HepG2 (cell line): ENCODE results near the gene DAZAP1. TPM values are rescaled to one million over a fixed set of nuclear protein-coding genes. Genes with fewer than 3 reads are reported as not detected.

ENCODE experiments used
- AHDC1 ChIP-seq: sonication (generic); formaldehyde crosslinking; IDR thresholded peaks from 2 replicates; pipeline ENCODE4 v1.5.1; 2020; ENCODE audit warnings: mild to moderate bottlenecking, missing genetic modification reagents, borderline replicate concordance
- ARHGAP35 ChIP-seq: sonication (generic); formaldehyde crosslinking; IDR thresholded peaks from 2 replicates; pipeline ENCODE4 v1.9.0; 2022; ENCODE audit warnings: mild to moderate bottlenecking, inconsistent platforms, moderate library complexity, missing genetic modification reagents, borderline replicate concordance
- ARNT2 ChIP-seq: sonication (generic); formaldehyde crosslinking; IDR thresholded peaks from 2 replicates; pipeline ENCODE4 v1.8.0; 2022; ENCODE audit warnings: mild to moderate bottlenecking, low read depth, missing genetic modification reagents, moderate library complexity
- ATRX ChIP-seq: sonication (generic); formaldehyde crosslinking; IDR thresholded peaks from 2 replicates; pipeline ENCODE4 v1.4.0; 2020; ENCODE audit warnings: missing genetic modification reagents, borderline replicate concordance
- CBX2 ChIP-seq, 2 experiments: fragments of 200-600 bp in 1 of 2; sonication (generic); formaldehyde crosslinking in 1 of 2; IDR thresholded peaks; 2 replicates each; pipeline versions ENCODE4 v1.7.0 to v1.8.1; 2018 to 2022; ENCODE audit warnings: low read depth in 2 of 2, low read length in 1 of 2, mild to moderate bottlenecking in 1 of 2, missing genetic modification reagents in 1 of 2
- FOXP1 ChIP-seq, 2 experiments: fragments of 450-650 bp in 1 of 2; IDR thresholded peaks; 2 replicates each; pipeline ENCODE4 v1.6.1; 2017 to 2018; ENCODE audit warnings: antibody characterized with exemption in 1 of 2
- KDM5B ChIP-seq: sonication (generic); formaldehyde crosslinking; IDR thresholded peaks from 2 replicates; pipeline ENCODE4 v1.4.0; 2020; ENCODE audit warnings: missing genetic modification reagents, mild to moderate bottlenecking, borderline replicate concordance
- KMT2A ChIP-seq: sonication (generic); formaldehyde crosslinking; IDR thresholded peaks from 2 replicates; pipeline ENCODE4 v1.4.0; 2020; ENCODE audit warnings: missing genetic modification reagents
- PPARG ChIP-seq: conservative IDR thresholded peaks from 2 replicates; pipeline ENCODE4 v1.6.1; 2016; ENCODE audit warnings: missing biosample characterization, missing genetic modification reagents
- SIN3A ChIP-seq: IDR thresholded peaks from 2 replicates; pipeline ENCODE4 v1.6.1; 2011; ENCODE audit warnings: low read depth, mild to moderate bottlenecking, control low read depth, low read length, borderline replicate concordance
- SOX5 ChIP-seq: IDR thresholded peaks from 2 replicates; pipeline ENCODE4 v1.6.1; 2016; ENCODE audit warnings: borderline replicate concordance
- TRAFD1 ChIP-seq: sonication (generic); formaldehyde crosslinking; IDR thresholded peaks from 2 replicates; pipeline ENCODE4 v1.5.1; 2020; ENCODE audit warnings: missing genetic modification reagents, mild to moderate bottlenecking, borderline replicate concordance
- ZFYVE20 ChIP-seq: sonication (generic); formaldehyde crosslinking; IDR thresholded peaks from 2 replicates; pipeline ENCODE4 v1.8.0; 2023; ENCODE audit warnings: low read depth, mild to moderate bottlenecking, moderate library complexity, missing genetic modification reagents, borderline replicate concordance
- ZMYM3 ChIP-seq: sonication (generic); formaldehyde crosslinking; IDR thresholded peaks from 2 replicates; pipeline ENCODE4 v1.5.1; 2020; ENCODE audit warnings: mild to moderate bottlenecking, missing genetic modification reagents
- ZNF431 ChIP-seq: sonication (generic); formaldehyde crosslinking; IDR thresholded peaks from 2 replicates; pipeline ENCODE4 v1.9.0; 2022; ENCODE audit warnings: missing genetic modification reagents, low read depth, mild to moderate bottlenecking, borderline replicate concordance
- polyA plus RNA-seq, 8 experiments: library from polyadenylated mRNA; depleted of rRNA in 3 of 8; stranded (reverse) in 7 of 8; unstranded in 1 of 8; fragments of >200 nt; fragmentation: Illumina TruSeq in 4 of 8; extraction: Trizol in 4 of 8; gene quantifications; 2 replicates each; pipeline versions ENCODE4 v1.2.1 to v1.2.3, GENCODE V29; 2011 to 2016; ENCODE audit warnings: low read depth in 4 of 8, missing spikeins in 1 of 8, mixed read lengths in 1 of 8; ENCODE audit not compliant: insufficient read depth in 1 of 8
- total RNA-seq, 5 experiments: library from RNA; depleted of rRNA; stranded (reverse); fragments of >200 nt; fragmentation: Illumina TruSeq; extraction: Trizol; gene quantifications; 2 replicates each; pipeline ENCODE4 v1.2.3, GENCODE V29; 2016; ENCODE audit warnings: low read depth in 1 of 5
- TF ChIP-seq, protein P1 (sequence below): fragments of 450-650 bp; IDR thresholded peaks from 2 replicates; pipeline ENCODE4 v1.6.1; 2016
- TF ChIP-seq, protein P2 (sequence below): sonication (generic); formaldehyde crosslinking; IDR thresholded peaks from 2 replicates; pipeline ENCODE4 v1.4.0; 2020; ENCODE audit warnings: mild to moderate bottlenecking, low read depth, missing genetic modification reagents

DAZAP1 gene
- total and polyA plus RNA-seq, 2 of the 13 experiments (the other 11 are each of a cell fraction or from before 2014, with no cell fraction given) = 63.3 to 79.2 TPM

DNA sequence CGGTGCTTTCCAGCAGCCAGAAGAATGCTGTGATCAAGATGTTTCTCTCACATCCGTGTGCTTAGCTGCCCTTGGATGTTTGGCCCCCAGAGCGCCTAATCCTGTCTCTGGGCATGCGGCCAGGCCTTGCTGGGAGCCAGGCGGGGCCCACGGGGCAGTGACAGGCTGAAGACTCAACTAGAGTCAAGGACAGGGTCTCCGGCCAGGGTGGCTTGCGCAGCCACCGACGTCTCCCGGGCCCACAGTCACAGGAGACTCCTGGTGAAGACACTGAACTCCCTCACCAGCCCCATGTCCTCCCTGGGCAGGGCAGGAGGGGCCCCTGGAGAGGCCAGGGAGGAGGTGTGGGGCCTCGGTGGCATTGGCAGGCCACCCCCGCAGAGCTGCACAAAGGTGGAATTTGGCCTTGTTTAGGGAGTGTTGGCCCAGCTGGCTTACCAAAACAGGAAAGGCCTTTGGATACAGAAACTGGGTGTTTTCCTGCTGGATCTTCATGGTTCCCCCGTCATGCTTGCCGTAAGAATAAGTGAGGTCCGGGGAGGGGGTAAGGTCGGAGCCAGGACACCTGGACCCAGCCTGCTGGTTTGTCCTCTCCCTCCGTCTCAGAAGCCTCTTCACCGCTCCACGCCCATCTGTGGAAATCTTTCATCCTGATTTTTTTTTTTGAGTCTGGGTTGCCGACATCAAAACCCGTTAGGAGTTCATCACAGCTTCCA lies 33.7 kb upstream of the DAZAP1 start (continued):
- TF ChIP-seq, protein P1, sequence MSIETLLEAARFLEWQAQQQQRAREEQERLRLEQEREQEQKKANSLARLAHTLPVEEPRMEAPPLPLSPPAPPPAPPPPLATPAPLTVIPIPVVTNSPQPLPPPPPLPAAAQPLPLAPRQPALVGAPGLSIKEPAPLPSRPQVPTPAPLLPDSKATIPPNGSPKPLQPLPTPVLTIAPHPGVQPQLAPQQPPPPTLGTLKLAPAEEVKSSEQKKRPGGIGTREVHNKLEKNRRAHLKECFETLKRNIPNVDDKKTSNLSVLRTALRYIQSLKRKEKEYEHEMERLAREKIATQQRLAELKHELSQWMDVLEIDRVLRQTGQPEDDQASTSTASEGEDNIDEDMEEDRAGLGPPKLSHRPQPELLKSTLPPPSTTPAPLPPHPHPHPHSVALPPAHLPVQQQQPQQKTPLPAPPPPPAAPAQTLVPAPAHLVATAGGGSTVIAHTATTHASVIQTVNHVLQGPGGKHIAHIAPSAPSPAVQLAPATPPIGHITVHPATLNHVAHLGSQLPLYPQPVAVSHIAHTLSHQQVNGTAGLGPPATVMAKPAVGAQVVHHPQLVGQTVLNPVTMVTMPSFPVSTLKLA = peak; percentile 8; the same call in 1 of the 2 replicates
- TF ChIP-seq SOX5 (CRISPR knock-in tag) (peak; percentile 64), SIN3A (peak; percentile 43; the same call in 1 of the 2 replicates), TRAFD1 (CRISPR knock-in tag) (no peak), ZFYVE20 (CRISPR knock-in tag) (no peak), PPARG (CRISPR knock-in tag) (peak; percentile 25; the same call in 1 of the 2 replicates), ARHGAP35 (CRISPR knock-in tag) (no peak; the same call in 1 of the 2 replicates), KMT2A (CRISPR knock-in tag) (peak; percentile 54; the same call in 1 of the 2 replicates), FOXP1 (IDR thresholded peaks at IDR 0.05) (no peak), FOXP1 (CRISPR knock-in tag; IDR thresholded peaks at IDR 0.05) (peak; percentile 55; the same call in 1 of the 2 replicates), ZMYM3 (CRISPR knock-in tag) (peak; percentile 45; the same call in 1 of the 2 replicates), CBX2 (IDR thresholded peaks at IDR 0.05; ENCODE audit: low read depth, low read length) (no peak), CBX2 (CRISPR knock-in tag; IDR thresholded peaks at IDR 0.05; ENCODE audit: low read depth) (no peak; the same call in 1 of the 2 replicates), AHDC1 (no peak), KDM5B (CRISPR knock-in tag) (peak; percentile 87), ZNF431 (CRISPR knock-in tag) (no peak; the same call in 1 of the 2 replicates), ARNT2 (CRISPR knock-in tag) (no peak), ATRX (CRISPR knock-in tag) (no peak)
- TF ChIP-seq, protein P2, sequence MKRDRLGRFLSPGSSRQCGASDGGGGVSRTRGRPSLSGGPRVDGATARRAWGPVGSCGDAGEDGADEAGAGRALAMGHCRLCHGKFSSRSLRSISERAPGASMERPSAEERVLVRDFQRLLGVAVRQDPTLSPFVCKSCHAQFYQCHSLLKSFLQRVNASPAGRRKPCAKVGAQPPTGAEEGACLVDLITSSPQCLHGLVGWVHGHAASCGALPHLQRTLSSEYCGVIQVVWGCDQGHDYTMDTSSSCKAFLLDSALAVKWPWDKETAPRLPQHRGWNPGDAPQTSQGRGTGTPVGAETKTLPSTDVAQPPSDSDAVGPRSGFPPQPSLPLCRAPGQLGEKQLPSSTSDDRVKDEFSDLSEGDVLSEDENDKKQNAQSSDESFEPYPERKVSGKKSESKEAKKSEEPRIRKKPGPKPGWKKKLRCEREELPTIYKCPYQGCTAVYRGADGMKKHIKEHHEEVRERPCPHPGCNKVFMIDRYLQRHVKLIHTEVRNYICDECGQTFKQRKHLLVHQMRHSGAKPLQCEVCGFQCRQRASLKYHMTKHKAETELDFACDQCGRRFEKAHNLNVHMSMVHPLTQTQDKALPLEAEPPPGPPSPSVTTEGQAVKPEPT (CRISPR knock-in tag) = no peak; the same call in 1 of the 2 replicates
